Upper lobe of right lung (tissue), 1 donor: ENCODE results near the gene PSMD2. TPM values are rescaled to one million over a fixed set of nuclear protein-coding genes. Genes with fewer than 3 reads are reported as not detected.

Experiments used
- ATAC-seq: fragments of 200-7000 bp; cut with Tn5 transposase; one replicate; pipeline ENCODE4 v1.9.1; 2020; ENCODE audit warnings: mild to moderate bottlenecking, moderate library complexity
- DNase-seq: peaks from one replicate; pipeline ENCODE4 v3.0.0-alpha.2; 2020
- H3K27ac ChIP-seq: fragments of 200-600 bp; one replicate; pipeline ENCODE4 v1.8.0; 2022
- H3K27me3 ChIP-seq: fragments of 200-600 bp; one replicate; pipeline ENCODE4 v1.8.0; 2022; ENCODE audit warnings: mild to moderate bottlenecking
- H3K36me3 ChIP-seq: fragments of 200-600 bp; one replicate; pipeline ENCODE4 v1.8.0; 2022
- H3K4me1 ChIP-seq: fragments of 200-600 bp; one replicate; pipeline ENCODE4 v1.8.0; 2022
- H3K4me3 ChIP-seq: fragments of 200-600 bp; one replicate; pipeline ENCODE4 v1.8.0; 2022; ENCODE audit warnings: mild to moderate bottlenecking
- H3K9me3 ChIP-seq: fragments of 200-600 bp; one replicate; pipeline ENCODE4 v1.8.0; 2022
- CTCF ChIP-seq: fragments of 200-600 bp; IDR thresholded peaks from one replicate; pipeline ENCODE4 v1.8.0; 2022; ENCODE audit warnings: antibody characterized with exemption
- intact Hi-C: fragments of 100-400 bp; cut with DNase I; formaldehyde crosslinking; loops from one replicate; pipeline ENCODE4 v1.11.0; 2022
- total RNA-seq: library from RNA; stranded (reverse); fragmentation: NEBNext Ultra II Directional; extraction: Animal tissue kit (Norgen Biotek cat#: 25700); gene quantifications from one replicate; pipeline ENCODE4 v1.2.1, GENCODE V29; 2021
- donor health status: DM: no; HTN: yes; CAD: no; lungs with severe emphysema.

PSMD2 gene
- total RNA-seq, 1 donor from 2014 or later = 152 TPM

- Histone ChIP-seq H3K4me1 (peaks cover 15% of the 10 kb centered on the region), H3K4me3 (no peak overlapping the region), H3K9me3 (no peaks in the 10 kb centered on the region), H3K36me3 (peaks cover 35% of the 10 kb centered on the region), H3K27me3 (no peaks in the 10 kb centered on the region), H3K27ac (no peak overlapping the region)
- ATAC-seq (no peak), DNase-seq (no peak)
- TF ChIP-seq CTCF = no peak
- intact Hi-C loops = no loop called here
These were observed 44.3 kb downstream of the PSMD2 start for GRCh38 chr3:184343200-184343876.

GRCh38 chr3:184344579-184345316 is 45.7 kb downstream of the PSMD2 start:
- intact Hi-C loops = no loop called here
- H3K36me3 ChIP-seq = peaks cover 35% of the 10 kb centered on the region
- DNase-seq = no peak
- H3K4me3 ChIP-seq = no peak overlapping the region
- ATAC-seq = no peak
- peaks cover 8% of the 10 kb centered on the region for H3K4me1 ChIP-seq
- no peak for TF ChIP-seq CTCF
- H3K27me3 ChIP-seq = no peaks in the 10 kb centered on the region
- no peaks in the 10 kb centered on the region for H3K9me3 ChIP-seq
- no peak overlapping the region for H3K27ac ChIP-seq

GRCh38 chr3:184345317-184346144 is 46.5 kb downstream of the PSMD2 start:
- no peak overlapping the region for H3K27ac ChIP-seq
- peaks cover 35% of the 10 kb centered on the region for H3K36me3 ChIP-seq
- DNase-seq = peak; percentile 76
- no peaks in the 10 kb centered on the region for H3K27me3 ChIP-seq
- no peaks in the 10 kb centered on the region for H3K9me3 ChIP-seq
- peak; percentile 86 for ATAC-seq
- intact Hi-C loops = no loop called here
- H3K4me3 ChIP-seq = no peak overlapping the region
- TF ChIP-seq CTCF = peak; percentile 52
- H3K4me1 ChIP-seq = peaks cover 8% of the 10 kb centered on the region

- intact Hi-C loops = no loop called here
- Histone ChIP-seq H3K9me3 (no peaks in the 10 kb centered on the region), H3K36me3 (peaks cover 33% of the 10 kb centered on the region), H3K27me3 (no peaks in the 10 kb centered on the region), H3K27ac (no peak overlapping the region), H3K4me1 (peaks cover 8% of the 10 kb centered on the region), H3K4me3 (no peak overlapping the region)
- ATAC-seq = no peak
- DNase-seq = no peak
- no peak for TF ChIP-seq CTCF
These were observed 47.6 kb downstream of the PSMD2 start for GRCh38 chr3:184346480-184347190.

- Histone ChIP-seq H3K27me3 (no peaks in the 10 kb centered on the region), H3K27ac (no peak overlapping the region), H3K4me1 (peaks cover 8% of the 10 kb centered on the region), H3K36me3 (peaks cover 25% of the 10 kb centered on the region), H3K9me3 (no peaks in the 10 kb centered on the region), H3K4me3 (no peak overlapping the region)
- intact Hi-C loops = no loop called here
- ATAC-seq (no peak), DNase-seq (no peak)
- TF ChIP-seq CTCF = no peak
These were observed 48.4 kb downstream of the PSMD2 start for GRCh38 chr3:184347321-184348056.
